Spleen (tissue), 11 donors: ENCODE results near the gene PRKCA. TPM values are rescaled to one million over a fixed set of nuclear protein-coding genes. Genes with fewer than 3 reads are reported as not detected.

Experiments used
- DNase-seq: peaks from one replicate; pipeline ENCODE4 v3.0.0-alpha.2; 2020
- H3K27ac ChIP-seq, 8 donors: fragments of 200-600 bp; sonication (generic) in 7 of 8; 1 replicate in 4 of 8; 2 replicates in 4 of 8; pipeline versions ENCODE4 v1.5.0 to v1.8.0; 2016 to 2021; ENCODE audit warnings: inconsistent platforms in 4 of 8, mild to moderate bottlenecking in 4 of 8, moderate library complexity in 1 of 8
- H3K27me3 ChIP-seq, 7 donors: fragments of 200-600 bp; sonication (generic) in 6 of 7; replicated peaks in 1 of 7; 1 replicate in 4 of 7; 2 replicates in 3 of 7; pipeline versions ENCODE4 v1.5.0 to v1.8.0; 2016 to 2021; ENCODE audit warnings: inconsistent platforms in 3 of 7, mild to moderate bottlenecking in 1 of 7
- H3K36me3 ChIP-seq, 6 donors: fragments of 200-600 bp; sonication (generic) in 5 of 6; 1 replicate in 4 of 6; 2 replicates in 2 of 6; pipeline versions ENCODE4 v1.5.0 to v1.8.0; 2016 to 2021; ENCODE audit warnings: inconsistent platforms in 2 of 6
- H3K4me1 ChIP-seq, 6 donors: fragments of 200-600 bp; sonication (generic) in 5 of 6; 1 replicate in 3 of 6; 2 replicates in 3 of 6; pipeline versions ENCODE4 v1.5.0 to v1.8.0; 2016 to 2021; ENCODE audit warnings: inconsistent platforms in 3 of 6
- H3K4me3 ChIP-seq, 8 donors: fragments of 200-600 bp; sonication (generic) in 7 of 8; 1 replicate in 4 of 8; 2 replicates in 4 of 8; pipeline versions ENCODE4 v1.5.0 to v1.8.0; 2016 to 2021; ENCODE audit warnings: inconsistent platforms in 4 of 8, mild to moderate bottlenecking in 4 of 8, moderate library complexity in 2 of 8
- H3K9me3 ChIP-seq, 8 donors: fragments of 200-600 bp; sonication (generic) in 7 of 8; 1 replicate in 4 of 8; 2 replicates in 4 of 8; pipeline versions ENCODE4 v1.5.0 to v1.8.0; 2016 to 2021; ENCODE audit warnings: inconsistent platforms in 4 of 8
- CTCF ChIP-seq, 11 experiments: fragments of 200-600 bp in 7 of 11; fragments of 450-650 bp in 4 of 11; sonication (generic) in 4 of 11; IDR thresholded peaks in 8 of 11; conservative IDR thresholded peaks in 3 of 11; 1 replicate in 7 of 11; 2 replicates in 4 of 11; pipeline versions ENCODE4 v1.4.0 to v1.8.0; 2016 to 2021; ENCODE audit warnings: antibody characterized with exemption in 11 of 11, inconsistent platforms in 4 of 11, mild to moderate bottlenecking in 1 of 11
- POLR2A ChIP-seq, 3 donors: fragments of 450-650 bp; IDR thresholded peaks; one replicate each; pipeline ENCODE4 v1.5.1; 2017; ENCODE audit warnings: antibody characterized with exemption in 3 of 3, mild to moderate bottlenecking in 1 of 3
- POLR2AphosphoS5 ChIP-seq, 3 donors: sonication (generic); formaldehyde crosslinking; IDR thresholded peaks; one replicate each; pipeline ENCODE4 v1.5.1; 2017; ENCODE audit warnings: antibody characterized with exemption in 3 of 3
- WGBS, 5 donors: extraction: QIAGEN DNeasy Blood & Tissue Kit in 3 of 5; methylation state at CpG; one replicate each; pipeline versions ENCODE4 v1.1.5 to v1.1.7; 2013 to 2018; 5-methylcytosine and 5-hydroxymethylcytosine counted together
- intact Hi-C: fragments of 100-400 bp; cut with DNase I; formaldehyde crosslinking; loops from one replicate; pipeline ENCODE4 v1.15.0; 2023; ENCODE audit warnings: low total_unique reads
- polyA plus RNA-seq, 3 donors: library from polyadenylated mRNA; stranded (reverse); fragments of 200-250 nt; gene quantifications; one replicate each; pipeline ENCODE4 v1.2.1, GENCODE V29; 2013
- total RNA-seq, 7 donors: library from RNA; depleted of rRNA in 3 of 7; stranded (reverse); fragments of >200 nt in 3 of 7; fragmentation: NEBNext Ultra II Directional in 4 of 7; extraction: Animal tissue kit (Norgen Biotek cat#: 25700) in 4 of 7; gene quantifications; one replicate each; pipeline versions ENCODE4 v1.1.0 to v1.2.1, GENCODE V29; 2016 to 2021
- donor health status: healthy with polysubstance abuse.
- donor health status: DM: no; HTN: no; CAD: no; lungs with moderate emphysema.
- donor health status: DM: no; HTN: no; CAD: no.
- donor health status: Bipolar disorder and iron deficiency.
- donor health status: healthy.
- donor health status: DM: no; HTN: no; CAD: no.
- donor health status: DM: yes; HTN: yes; CAD: no.

Gene PRKCA
- total and polyA plus RNA-seq, 10 donors = 1.7 to 59.7 (median 31.2) TPM

GRCh38 chr17:66426397-66427033 lies 124.1 kb downstream of the PRKCA start:
- H3K27me3 ChIP-seq = no peaks in the 10 kb centered on the region
- 39 to 49% (median 41%) methylated on average over 6 of the region's 6 CpGs for WGBS, 5 donors
- TF ChIP-seq POLR2A (IDR thresholded peaks at IDR 0.05) (no peak), CTCF (IDR thresholded peaks at IDR 0.05 in 8 of 11, conservative IDR thresholded peaks at IDR 0.05 in 3 of 11) (peak in 8 of 11 experiments; percentile 19 to 53 (median 28))
- H3K9me3 ChIP-seq = peaks cover 0 to 7% (median 0%) of the 10 kb centered on the region in 8 donors
- intact Hi-C loops = no loop called here
- peaks cover 0 to 48% (median 19%) of the 10 kb centered on the region in 6 donors for H3K4me1 ChIP-seq
- H3K36me3 ChIP-seq = no peaks in the 10 kb centered on the region
- no peak for DNase-seq
- peak overlapping the region in 3 of 8 donors; percentile 8 to 41 (median 9) for H3K27ac ChIP-seq
- no peak overlapping the region for H3K4me3 ChIP-seq

- intact Hi-C loops = no loop called here
- peaks cover 0 to 50% (median 24%) of the 10 kb centered on the region in 6 donors for H3K4me1 ChIP-seq
- no peak for TF ChIP-seq POLR2A (IDR thresholded peaks at IDR 0.05)
- TF ChIP-seq CTCF (IDR thresholded peaks at IDR 0.05 in 8 of 11, conservative IDR thresholded peaks at IDR 0.05 in 3 of 11) = no peak
- no peaks in the 10 kb centered on the region for H3K27me3 ChIP-seq
- no peaks in the 10 kb centered on the region for H3K36me3 ChIP-seq
- no peak overlapping the region for H3K4me3 ChIP-seq
- peaks cover 0 to 7% (median 0%) of the 10 kb centered on the region in 8 donors for H3K9me3 ChIP-seq
- no peak overlapping the region for H3K27ac ChIP-seq
- 93 to 95% (median 94%) methylated on average over 3 of the region's 3 CpGs for WGBS, 5 donors
- no peak for DNase-seq
Measured at GRCh38 chr17:66427134-66427533, 124.7 kb downstream of the PRKCA start.

GRCh38 chr17:66429680-66430079 lies 127.3 kb downstream of the PRKCA start:
- DNase-seq = no peak
- intact Hi-C loops = no loop called here
- 70 to 88% (median 81%) methylated on average over 1 of the region's 1 CpG for WGBS, 5 donors
- peaks cover 0 to 7% (median 0%) of the 10 kb centered on the region in 8 donors for H3K9me3 ChIP-seq
- no peaks in the 10 kb centered on the region for H3K36me3 ChIP-seq
- H3K4me3 ChIP-seq = no peak overlapping the region
- H3K27me3 ChIP-seq = no peaks in the 10 kb centered on the region
- TF ChIP-seq CTCF (IDR thresholded peaks at IDR 0.05 in 8 of 11, conservative IDR thresholded peaks at IDR 0.05 in 3 of 11) = no peak
- TF ChIP-seq POLR2AphosphoS5 (IDR thresholded peaks at IDR 0.05) = no peak
- TF ChIP-seq POLR2A (IDR thresholded peaks at IDR 0.05) = no peak
- H3K4me1 ChIP-seq = peaks cover 0 to 62% (median 35%) of the 10 kb centered on the region in 6 donors
- peak overlapping the region in 2 of 8 donors; percentile 12 to 45 for H3K27ac ChIP-seq

- H3K4me1 ChIP-seq = peaks cover 0 to 57% (median 33%) of the 10 kb centered on the region in 6 donors
- intact Hi-C loops = no loop called here
- no peak overlapping the region for H3K4me3 ChIP-seq
- H3K27me3 ChIP-seq = no peaks in the 10 kb centered on the region
- peak overlapping the region in 4 of 8 donors; percentile 17 to 54 (median 40) for H3K27ac ChIP-seq
- no peak for TF ChIP-seq POLR2A (IDR thresholded peaks at IDR 0.05)
- TF ChIP-seq CTCF (IDR thresholded peaks at IDR 0.05 in 8 of 11, conservative IDR thresholded peaks at IDR 0.05 in 3 of 11) = no peak
- TF ChIP-seq POLR2AphosphoS5 (IDR thresholded peaks at IDR 0.05) = no peak
- peaks cover 0 to 7% (median 0%) of the 10 kb centered on the region in 8 donors for H3K9me3 ChIP-seq
- no peak for DNase-seq
- H3K36me3 ChIP-seq = no peaks in the 10 kb centered on the region
- 81 to 88% (median 85%) methylated on average over 8 of the region's 8 CpGs for WGBS, 5 donors
Measured at GRCh38 chr17:66430846-66431795, 128.7 kb downstream of the PRKCA start.
